Cardiac fibroblast (primary cell): ENCODE results near the gene OR4C45.
"Not testable (repeated sequence)": the region's sequence is repeated elsewhere in the genome, so short reads cannot be mapped to it uniquely, and the experiment has no call there.

Source experiments
- DNase-seq, 2 donors: peaks; one replicate each; pipeline versions ENCODE4 v3.0.0 to v3.0.0-alpha.2; 2010; ENCODE audit warnings: low read depth in 2 of 2
- H3K4me3 ChIP-seq, 2 donors: replicated peaks in 1 of 2; 1 replicate in 1 of 2; 2 replicates in 1 of 2; pipeline ENCODE4 v1.5.1; 2011; ENCODE audit warnings: low read depth in 2 of 2, low read length in 2 of 2, mild to moderate bottlenecking in 2 of 2, moderate library complexity in 1 of 2
- CTCF ChIP-seq: IDR thresholded peaks from one replicate; pipeline ENCODE4 v1.5.1; 2011; ENCODE audit warnings: low read depth, mild to moderate bottlenecking, low read length, inconsistent platforms

OR4C45 gene

GRCh38 chr11:50032574-50032973 lies at the start of gene OR4C45:
OR4C45 (plus strand) TSS chr11:50032874.
- no peak for TF ChIP-seq CTCF
- no peak for DNase-seq
- no peak within 1 kb of the TSS for H3K4me3 ChIP-seq

GRCh38 chr11:49995565-49995964 lies 37.1 kb upstream of the OR4C45 start:
- peak; percentile 33 to 82 for DNase-seq
- TF ChIP-seq CTCF: peak; percentile 51
- H3K4me3 ChIP-seq: no peak overlapping the region

- no peak overlapping the region for H3K4me3 ChIP-seq
- DNase-seq: no peak
- no peak for TF ChIP-seq CTCF
Observed at GRCh38 chr11:50030193-50030592, 2.5 kb upstream of the OR4C45 start.

GRCh38 chr11:50036239-50036638 lies 3.6 kb downstream of the OR4C45 start:
- not testable (repeated sequence) for DNase-seq, H3K4me3 ChIP-seq

GRCh38 chr11:50037251-50037650 lies 4.6 kb downstream of the OR4C45 start:
- no peak overlapping the region for H3K4me3 ChIP-seq
- no peak for TF ChIP-seq CTCF
- DNase-seq: peak in 1 of 2 donors; percentile 3

GRCh38 chr11:50044647-50045046 lies 12.0 kb downstream of the OR4C45 start:
- no peak for TF ChIP-seq CTCF
- DNase-seq: no peak
- H3K4me3 ChIP-seq: no peak overlapping the region

- DNase-seq, H3K4me3 ChIP-seq: not testable (repeated sequence)
Observed at GRCh38 chr11:50063056-50063455, 30.4 kb downstream of the OR4C45 start.

- peak; percentile 15 for TF ChIP-seq CTCF
Observed at GRCh38 chr11:50070389-50070788, 37.7 kb downstream of the OR4C45 start.

More at GRCh38 chr11:50070389-50070788, 37.7 kb downstream of the OR4C45 start:
- H3K4me3 ChIP-seq: no peak overlapping the region
- DNase-seq: peak in 1 of 2 donors; percentile 15
